ENCODE measurements around the gene CIROP.

Gene CIROP

GRCh38 chr14:23070262-23071129, 34.3 kb downstream of the CIROP start:
- Mint-ChIP-seq H3K27ac (peak overlapping the region; percentile 89 to 90), H3K4me1 (ENCODE audit: low read depth in 2 of 2) (peaks cover 27 to 29% of the 10 kb centered on the region in 2 donors), H3K36me3 (ENCODE audit: insufficient read depth) (peaks cover 60% of the 10 kb centered on the region), H3K27me3 (no peaks in the 10 kb centered on the region), H3K9me3 (no peaks in the 10 kb centered on the region), H3K4me3 (peak overlapping the region; percentile 86 to 90)
- no peak for ATAC-seq (replicated peaks)
- no peak for DNase-seq

GRCh38 chr14:23069413-23069806, 35.4 kb downstream of the CIROP start:
- DNase-seq: no peak
- no peak for ATAC-seq (replicated peaks)
- Mint-ChIP-seq H3K4me3 (no peak overlapping the region), H3K9me3 (no peaks in the 10 kb centered on the region), H3K4me1 (ENCODE audit: low read depth in 2 of 2) (peaks cover 27 to 29% of the 10 kb centered on the region in 2 donors), H3K27ac (peak overlapping the region in 1 of 2 donors; percentile 23), H3K27me3 (no peaks in the 10 kb centered on the region), H3K36me3 (ENCODE audit: insufficient read depth) (peaks cover 61% of the 10 kb centered on the region)

- Mint-ChIP-seq H3K27me3 (no peaks in the 10 kb centered on the region), H3K4me3 (no peak overlapping the region), H3K36me3 (ENCODE audit: insufficient read depth) (peaks cover 61% of the 10 kb centered on the region), H3K9me3 (no peaks in the 10 kb centered on the region), H3K27ac (peak overlapping the region; percentile 23 to 25), H3K4me1 (ENCODE audit: low read depth in 2 of 2) (peaks cover 27 to 29% of the 10 kb centered on the region in 2 donors)
- ATAC-seq (replicated peaks): peak; percentile 82
- peak; percentile 69 to 76 (median 70) for DNase-seq
Measured at GRCh38 chr14:23068789-23069412, 35.9 kb downstream of the CIROP start.

- no peak for ATAC-seq (replicated peaks)
- Mint-ChIP-seq H3K4me1 (ENCODE audit: low read depth in 2 of 2) (peaks cover 27 to 29% of the 10 kb centered on the region in 2 donors), H3K27me3 (no peaks in the 10 kb centered on the region), H3K27ac (peak overlapping the region; percentile 23 to 25), H3K9me3 (no peaks in the 10 kb centered on the region), H3K4me3 (no peak overlapping the region), H3K36me3 (ENCODE audit: insufficient read depth) (peaks cover 61% of the 10 kb centered on the region)
- no peak for DNase-seq
Measured at GRCh38 chr14:23067847-23068788, 36.7 kb downstream of the CIROP start.

- Mint-ChIP-seq H3K27me3 (no peaks in the 10 kb centered on the region), H3K4me1 (ENCODE audit: low read depth in 2 of 2) (peaks cover 25 to 28% of the 10 kb centered on the region in 2 donors), H3K9me3 (no peaks in the 10 kb centered on the region), H3K27ac (no peak overlapping the region), H3K36me3 (ENCODE audit: insufficient read depth) (peaks cover 68% of the 10 kb centered on the region), H3K4me3 (no peak overlapping the region)
- ATAC-seq (replicated peaks): no peak
- DNase-seq: no peak
Measured at GRCh38 chr14:23066855-23067744, 37.7 kb downstream of the CIROP start.

GRCh38 chr14:23066368-23066767, 38.4 kb downstream of the CIROP start:
- DNase-seq (no peak), ATAC-seq (replicated peaks) (no peak)
- Mint-ChIP-seq H3K36me3 (ENCODE audit: insufficient read depth) (peaks cover 70% of the 10 kb centered on the region), H3K27ac (no peak overlapping the region), H3K9me3 (no peaks in the 10 kb centered on the region), H3K27me3 (no peaks in the 10 kb centered on the region), H3K4me1 (ENCODE audit: low read depth in 2 of 2) (peaks cover 18 to 21% of the 10 kb centered on the region in 2 donors), H3K4me3 (no peak overlapping the region)

GRCh38 chr14:23063601-23064000, 41.2 kb downstream of the CIROP start:
- peak overlapping the region in 1 of 2 donors; percentile 54 for H3K27ac Mint-ChIP-seq
- no peak for DNase-seq

GRCh38 chr14:23062002-23062401, 42.8 kb downstream of the CIROP start:
- ATAC-seq (replicated peaks) (no peak), DNase-seq (no peak)
- no peaks in the 10 kb centered on the region for H3K9me3 Mint-ChIP-seq
- no peak overlapping the region for H3K4me3 Mint-ChIP-seq
- H3K27ac Mint-ChIP-seq: no peak overlapping the region
- peaks cover 8 to 9% of the 10 kb centered on the region in 2 donors for H3K4me1 Mint-ChIP-seq (ENCODE audit: low read depth in 2 of 2)
- H3K27me3 Mint-ChIP-seq: no peaks in the 10 kb centered on the region
- H3K36me3 Mint-ChIP-seq (ENCODE audit: insufficient read depth): peaks cover 93% of the 10 kb centered on the region

More at GRCh38 chr14:23063601-23064000, 41.2 kb downstream of the CIROP start:
- Mint-ChIP-seq H3K27me3 (no peaks in the 10 kb centered on the region), H3K9me3 (no peaks in the 10 kb centered on the region), H3K4me1 (ENCODE audit: low read depth in 2 of 2) (peaks cover 3 to 5% of the 10 kb centered on the region in 2 donors), H3K36me3 (ENCODE audit: insufficient read depth) (peaks cover 92% of the 10 kb centered on the region), H3K4me3 (no peak overlapping the region)
- no peak for ATAC-seq (replicated peaks)

- Mint-ChIP-seq H3K9me3 (no peaks in the 10 kb centered on the region), H3K4me1 (ENCODE audit: low read depth in 2 of 2) (peaks cover 18% of the 10 kb centered on the region in 2 donors), H3K4me3 (no peak overlapping the region), H3K27me3 (no peaks in the 10 kb centered on the region), H3K27ac (no peak overlapping the region), H3K36me3 (ENCODE audit: insufficient read depth) (peaks cover 81% of the 10 kb centered on the region)
- ATAC-seq (replicated peaks) (no peak), DNase-seq (no peak)
Measured at GRCh38 chr14:23060536-23061260, 44.1 kb downstream of the CIROP start.

- peak overlapping the region; percentile 14 to 40 for H3K4me3 Mint-ChIP-seq
- DNase-seq: no peak
- no peaks in the 10 kb centered on the region for H3K9me3 Mint-ChIP-seq
- peaks cover 17 to 22% of the 10 kb centered on the region in 2 donors for H3K4me1 Mint-ChIP-seq (ENCODE audit: low read depth in 2 of 2)
- peak overlapping the region; percentile 12 to 35 for H3K27ac Mint-ChIP-seq
- peaks cover 62% of the 10 kb centered on the region for H3K36me3 Mint-ChIP-seq (ENCODE audit: insufficient read depth)
- ATAC-seq (replicated peaks): no peak
- no peaks in the 10 kb centered on the region for H3K27me3 Mint-ChIP-seq
Measured at GRCh38 chr14:23058654-23059504, 45.9 kb downstream of the CIROP start.

All from effector memory CD8-positive, alpha-beta T cell (primary cell).